ENCODE measurements around the gene ATG9A. TPM values are rescaled to one million over a fixed set of nuclear protein-coding genes. Genes with fewer than 3 reads are reported as not detected.

Gene ATG9A
- polyA plus RNA-seq, 1 donor from 2014 or later: 26.2 TPM

GRCh38 chr2:219216535-219216915 lies 12.9 kb downstream of the ATG9A start:
- no peak overlapping the region for H3K4me2 ChIP-seq (ENCODE audit: low read length)
- H3K27me3 ChIP-seq (ENCODE audit: insufficient read depth, low read depth, low read length): no peaks in the 10 kb centered on the region
- H3K79me2 ChIP-seq (replicated peaks; ENCODE audit: insufficient read depth, low read length): no peaks in the 10 kb centered on the region
- no peaks in the 10 kb centered on the region for H4K20me1 ChIP-seq (ENCODE audit: insufficient read depth)
- no peak overlapping the region for H2AFZ ChIP-seq (ENCODE audit: low read depth, low read length)
- no peaks in the 10 kb centered on the region for H3K36me3 ChIP-seq (ENCODE audit: insufficient read depth, low read length)
- H3K9ac ChIP-seq (ENCODE audit: low read length): no peak overlapping the region
- no peak overlapping the region for H3K27ac ChIP-seq (ENCODE audit: low read length)
- no peaks in the 10 kb centered on the region for H3F3A ChIP-seq (ENCODE audit: insufficient read depth, low read length, poor library complexity, severe bottlenecking)
- no peak overlapping the region for H3K4me3 ChIP-seq (ENCODE audit: low read length)
- no peaks in the 10 kb centered on the region for H3K9me2 ChIP-seq (ENCODE audit: insufficient read depth, low read length)
- TF ChIP-seq, protein P1, sequence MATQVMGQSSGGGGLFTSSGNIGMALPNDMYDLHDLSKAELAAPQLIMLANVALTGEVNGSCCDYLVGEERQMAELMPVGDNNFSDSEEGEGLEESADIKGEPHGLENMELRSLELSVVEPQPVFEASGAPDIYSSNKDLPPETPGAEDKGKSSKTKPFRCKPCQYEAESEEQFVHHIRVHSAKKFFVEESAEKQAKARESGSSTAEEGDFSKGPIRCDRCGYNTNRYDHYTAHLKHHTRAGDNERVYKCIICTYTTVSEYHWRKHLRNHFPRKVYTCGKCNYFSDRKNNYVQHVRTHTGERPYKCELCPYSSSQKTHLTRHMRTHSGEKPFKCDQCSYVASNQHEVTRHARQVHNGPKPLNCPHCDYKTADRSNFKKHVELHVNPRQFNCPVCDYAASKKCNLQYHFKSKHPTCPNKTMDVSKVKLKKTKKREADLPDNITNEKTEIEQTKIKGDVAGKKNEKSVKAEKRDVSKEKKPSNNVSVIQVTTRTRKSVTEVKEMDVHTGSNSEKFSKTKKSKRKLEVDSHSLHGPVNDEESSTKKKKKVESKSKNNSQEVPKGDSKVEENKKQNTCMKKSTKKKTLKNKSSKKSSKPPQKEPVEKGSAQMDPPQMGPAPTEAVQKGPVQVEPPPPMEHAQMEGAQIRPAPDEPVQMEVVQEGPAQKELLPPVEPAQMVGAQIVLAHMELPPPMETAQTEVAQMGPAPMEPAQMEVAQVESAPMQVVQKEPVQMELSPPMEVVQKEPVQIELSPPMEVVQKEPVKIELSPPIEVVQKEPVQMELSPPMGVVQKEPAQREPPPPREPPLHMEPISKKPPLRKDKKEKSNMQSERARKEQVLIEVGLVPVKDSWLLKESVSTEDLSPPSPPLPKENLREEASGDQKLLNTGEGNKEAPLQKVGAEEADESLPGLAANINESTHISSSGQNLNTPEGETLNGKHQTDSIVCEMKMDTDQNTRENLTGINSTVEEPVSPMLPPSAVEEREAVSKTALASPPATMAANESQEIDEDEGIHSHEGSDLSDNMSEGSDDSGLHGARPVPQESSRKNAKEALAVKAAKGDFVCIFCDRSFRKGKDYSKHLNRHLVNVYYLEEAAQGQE (IDR thresholded peaks at IDR 0.05; ENCODE audit: borderline replicate concordance): no peak
- TF ChIP-seq EP300 (conservative IDR thresholded peaks at IDR 0.05; ENCODE audit: poor library complexity, severe bottlenecking) (no peak), SMC3 (conservative IDR thresholded peaks at IDR 0.05; ENCODE audit: poor library complexity) (no peak), EZH2 (IDR thresholded peaks at IDR 0.05; ENCODE audit: borderline replicate concordance, insufficient read depth, low read length, poor library complexity, severe bottlenecking) (no peak), CTCF (IDR thresholded peaks at IDR 0.05; ENCODE audit: poor library complexity, severe bottlenecking) (no peak), TAF1 (IDR thresholded peaks at IDR 0.05; ENCODE audit: low read depth) (no peak), RAD21 (conservative IDR thresholded peaks at IDR 0.05) (no peak), MXI1 (conservative IDR thresholded peaks at IDR 0.05; ENCODE audit: poor library complexity, severe bottlenecking) (no peak)
- H3K9me3 ChIP-seq (ENCODE audit: low read length): no peaks in the 10 kb centered on the region

- Histone ChIP-seq H2AFZ (ENCODE audit: low read depth, low read length) (no peak overlapping the region), H3K36me3 (ENCODE audit: insufficient read depth, low read length) (no peaks in the 10 kb centered on the region), H3K4me3 (ENCODE audit: low read length) (no peak overlapping the region), H3K4me2 (ENCODE audit: low read length) (no peak overlapping the region), H3F3A (ENCODE audit: insufficient read depth, low read length, poor library complexity, severe bottlenecking) (no peaks in the 10 kb centered on the region), H4K20me1 (ENCODE audit: insufficient read depth) (no peaks in the 10 kb centered on the region), H3K9me3 (ENCODE audit: low read length) (no peaks in the 10 kb centered on the region), H3K27me3 (ENCODE audit: insufficient read depth, low read depth, low read length) (no peaks in the 10 kb centered on the region), H3K9me2 (ENCODE audit: insufficient read depth, low read length) (no peaks in the 10 kb centered on the region), H3K9ac (ENCODE audit: low read length) (no peak overlapping the region), H3K27ac (ENCODE audit: low read length) (no peak overlapping the region), H3K79me2 (replicated peaks; ENCODE audit: insufficient read depth, low read length) (no peaks in the 10 kb centered on the region)
- no peak for TF ChIP-seq CTCF (IDR thresholded peaks at IDR 0.05; ENCODE audit: poor library complexity, severe bottlenecking)
- no peak for TF ChIP-seq POLR2AphosphoS5 (IDR thresholded peaks at IDR 0.05)
- TF ChIP-seq SMC3 (conservative IDR thresholded peaks at IDR 0.05; ENCODE audit: poor library complexity): no peak
These were observed 13.4 kb downstream of the ATG9A start for GRCh38 chr2:219215871-219216534.
